B cell (primary cell): ENCODE measurements around the gene CDH16. TPM values are rescaled to one million over a fixed set of nuclear protein-coding genes. Genes with fewer than 3 reads are reported as not detected.

Experiments
- ATAC-seq: fragments of 200-7000 bp; cut with Tn5 transposase; one replicate; pipeline ENCODE4 v1.10.0; 2021; ENCODE audit warnings: low read depth, mild to moderate bottlenecking, moderate number of reproducible peaks, moderate library complexity
- CTCF ChIA-PET: fragments of 350-600 bp; sonication (Branson Sonifier 250); formaldehyde crosslinking; loops from one replicate; lab custom pipeline; 2021; ENCODE audit warnings: antibody characterized with exemption, inconsistent platforms; lab: Charles Lee
- POLR2A ChIA-PET: fragments of 350-600 bp; sonication (Branson Sonifier 250); formaldehyde crosslinking; loops from one replicate; lab custom pipeline; 2021; ENCODE audit warnings: antibody characterized with exemption; lab: Charles Lee
- DNase-seq: peaks from one replicate; pipeline ENCODE4 v3.0.0; 2013
- H2AFZ ChIP-seq: 2 replicates; pipeline ENCODE4 v1.6.1; 2012; ENCODE audit warnings: mild to moderate bottlenecking, low read depth, low read length; ENCODE audit not compliant: insufficient read depth, poor library complexity, severe bottlenecking
- H3K27ac ChIP-seq, 2 donors: 1 replicate in 1 of 2; 2 replicates in 1 of 2; pipeline ENCODE4 v1.5.1; 2012 to 2013; ENCODE audit warnings: low read length in 2 of 2, mild to moderate bottlenecking in 2 of 2, moderate library complexity in 1 of 2
- H3K27me3 ChIP-seq, 4 experiments: fragments of 200-600 bp in 1 of 4; sonication (generic) in 1 of 4; replicated peaks in 1 of 4; 1 replicate in 2 of 4; 2 replicates in 2 of 4; pipeline versions ENCODE4 v1.6.1 to v1.7.0; 2013 to 2016; ENCODE audit warnings: low read length in 3 of 4, mild to moderate bottlenecking in 2 of 4, mixed read lengths in 1 of 4, moderate library complexity in 1 of 4; ENCODE audit not compliant: insufficient read depth in 4 of 4, control insufficient read depth in 3 of 4; ENCODE audit errors: control extremely low read depth in 1 of 4
- H3K36me3 ChIP-seq, 2 experiments: replicated peaks in 1 of 2; 1 replicate in 1 of 2; 2 replicates in 1 of 2; pipeline versions ENCODE4 v1.6.1 to v1.7.1; 2013; ENCODE audit warnings: low read length in 1 of 2; ENCODE audit not compliant: insufficient read depth in 2 of 2, control insufficient read depth in 1 of 2; ENCODE audit errors: control extremely low read depth in 1 of 2, extremely low read depth in 1 of 2
- H3K4me1 ChIP-seq, 2 donors: fragments of 200-600 bp in 1 of 2; sonication (generic) in 1 of 2; 1 replicate in 1 of 2; 2 replicates in 1 of 2; pipeline versions ENCODE4 v1.5.1 to v1.6.1; 2013 to 2017; ENCODE audit warnings: low read length in 2 of 2; ENCODE audit not compliant: control insufficient read depth in 2 of 2, insufficient read depth in 2 of 2
- H3K4me2 ChIP-seq: replicated peaks from 2 replicates; pipeline ENCODE3; 2012; ENCODE audit warnings: mild to moderate bottlenecking, low read depth, low read length; ENCODE audit not compliant: poor library complexity, severe bottlenecking
- H3K4me3 ChIP-seq, 5 experiments: fragments of 200-600 bp in 1 of 5; sonication (generic) in 1 of 5; 1 replicate in 3 of 5; 2 replicates in 2 of 5; pipeline versions ENCODE4 v1.5.1 to v1.7.0; 2011 to 2016; ENCODE audit warnings: low read length in 4 of 5, mild to moderate bottlenecking in 4 of 5, low read depth in 2 of 5, control low read depth in 1 of 5, moderate library complexity in 1 of 5; ENCODE audit not compliant: insufficient read depth in 1 of 5; ENCODE audit errors: control extremely low read depth in 1 of 5, extremely low read depth in 1 of 5
- H3K79me2 ChIP-seq: fragments of 200-600 bp; sonication (generic); one replicate; pipeline ENCODE4 v1.6.0; 2016; ENCODE audit warnings: low read length; ENCODE audit not compliant: control insufficient read depth, insufficient read depth
- H3K9ac ChIP-seq: fragments of 200-600 bp; sonication (generic); 2 replicates; pipeline ENCODE4 v1.6.1; 2017; ENCODE audit warnings: mild to moderate bottlenecking, low read length, moderate library complexity
- H3K9me3 ChIP-seq, 3 donors: one replicate each; pipeline versions ENCODE4 v1.6.1 to v1.7.1; 2013; ENCODE audit warnings: low read length in 2 of 3; ENCODE audit not compliant: control insufficient read depth in 2 of 3, insufficient read depth in 1 of 3; ENCODE audit errors: control extremely low read depth in 1 of 3
- H4K20me1 ChIP-seq: 2 replicates; pipeline ENCODE4 v1.6.0; 2012; ENCODE audit warnings: mild to moderate bottlenecking, low read length; ENCODE audit not compliant: insufficient read depth, control insufficient read depth, poor library complexity, severe bottlenecking
- H3K27ac Mint-ChIP-seq: one replicate; pipeline ENCODE4 v1.8.0; 2021; ENCODE audit warnings: mixed read lengths
- H3K27me3 Mint-ChIP-seq: one replicate; pipeline ENCODE4 v1.8.0; 2021; ENCODE audit warnings: mixed read lengths
- H3K4me1 Mint-ChIP-seq: one replicate; pipeline ENCODE4 v1.8.0; 2021; ENCODE audit warnings: mixed read lengths
- H3K4me3 Mint-ChIP-seq: one replicate; pipeline ENCODE4 v1.8.0; 2021; ENCODE audit warnings: mixed read lengths
- H3K9me3 Mint-ChIP-seq: one replicate; pipeline ENCODE4 v1.8.0; 2022; ENCODE audit warnings: mixed read lengths; ENCODE audit not compliant: insufficient read depth
- EZH2 ChIP-seq: IDR thresholded peaks from 2 replicates; pipeline ENCODE4 v1.6.1; 2012; ENCODE audit warnings: borderline replicate concordance, low read depth, mild to moderate bottlenecking, moderate library complexity, low read length; ENCODE audit not compliant: insufficient read depth, poor library complexity, severe bottlenecking
- WGBS: methylation state at CpG from one replicate; pipeline ENCODE4 v1.1.5; 2013; ENCODE audit warnings: missing lambda C conversion rate; ENCODE audit not compliant: insufficient coverage; 5-methylcytosine and 5-hydroxymethylcytosine counted together
- intact Hi-C: fragments of 100-400 bp; cut with micrococcal nuclease; formaldehyde crosslinking; loops from one replicate; pipeline ENCODE4 v1.10.0; 2022
- polyA plus RNA-seq: library from polyadenylated mRNA; depleted of rRNA; stranded (reverse); fragments of >200 nt; gene quantifications from 2 replicates; pipeline ENCODE4 v1.2.3, GENCODE V29; 2012
- total RNA-seq, 2 donors: library from RNA; stranded (reverse); fragments of 120-200 nt in 1 of 2; gene quantifications; 1 replicate in 1 of 2; 2 replicates in 1 of 2; pipeline versions ENCODE4 v1.2.3 to v1.2.4, GENCODE V29; 2013 to 2022
- TF ChIP-seq, protein P1 (sequence below): fragments of 200-600 bp; IDR thresholded peaks from one replicate; pipeline ENCODE4 v1.8.0; 2022; ENCODE audit warnings: antibody characterized with exemption, mild to moderate bottlenecking

Gene CDH16
- total and polyA plus RNA-seq, 2 donors (not counting 1 experiment from before 2014, with no cell fraction given): not detected

DNA sequence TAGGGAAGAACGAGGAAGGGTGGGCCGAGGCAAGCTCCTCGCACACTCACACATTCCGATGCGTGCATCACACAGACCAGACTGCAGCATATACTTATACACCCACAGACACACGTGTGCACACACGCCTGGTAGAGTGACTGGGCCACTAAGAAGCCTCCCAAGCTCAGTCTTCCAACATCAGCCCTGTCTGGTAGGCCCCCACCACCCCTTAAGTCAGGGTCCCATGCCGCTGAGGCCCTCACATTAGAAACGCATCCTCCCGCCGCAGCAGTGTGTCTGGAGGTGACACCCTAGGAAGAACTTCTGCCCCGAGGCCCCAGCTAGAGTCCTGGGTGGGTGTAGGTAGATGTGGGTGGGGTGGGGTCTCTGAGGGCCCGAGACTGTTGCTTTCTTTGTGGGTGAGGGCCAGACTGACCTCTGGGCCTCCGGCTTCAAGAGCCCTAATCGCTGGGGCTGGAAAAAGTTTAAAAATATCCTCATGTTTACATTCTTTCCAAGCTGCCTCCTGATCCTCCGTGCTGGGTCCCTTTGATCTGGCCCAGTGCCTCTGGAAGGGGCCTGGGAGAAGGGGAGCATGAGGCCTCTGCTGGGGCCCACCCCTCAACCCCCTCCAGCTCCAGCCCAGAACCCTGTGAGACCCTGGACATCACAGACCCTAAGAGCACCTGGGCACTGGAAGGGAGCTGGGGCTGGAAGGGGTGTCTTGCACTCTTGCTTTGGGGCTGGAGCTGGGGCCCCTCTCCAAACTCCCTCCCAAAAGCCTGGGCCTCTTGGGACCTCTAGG is 13.6 kb downstream of the CDH16 start:
- no peak overlapping the region for H3K4me3 Mint-ChIP-seq
- H3K27me3 Mint-ChIP-seq: no peaks in the 10 kb centered on the region
- H3K9me3 Mint-ChIP-seq: no peaks in the 10 kb centered on the region
- Histone ChIP-seq H3K4me1 (no peaks in the 10 kb centered on the region), H3K36me3 (no peaks in the 10 kb centered on the region), H3K27me3 (peaks cover 0 to 3% (median 0%) of the 10 kb centered on the region in 4 experiments), H3K9me3 (no peaks in the 10 kb centered on the region), H4K20me1 (no peaks in the 10 kb centered on the region), H3K4me3 (no peak overlapping the region), H3K79me2 (no peaks in the 10 kb centered on the region), H3K4me2 (no peak overlapping the region), H3K27ac (no peak overlapping the region), H2AFZ (no peak overlapping the region), H3K9ac (no peak overlapping the region)
- H3K4me1 Mint-ChIP-seq: no peaks in the 10 kb centered on the region
- no peak for TF ChIP-seq EZH2
- TF ChIP-seq, protein P1, sequence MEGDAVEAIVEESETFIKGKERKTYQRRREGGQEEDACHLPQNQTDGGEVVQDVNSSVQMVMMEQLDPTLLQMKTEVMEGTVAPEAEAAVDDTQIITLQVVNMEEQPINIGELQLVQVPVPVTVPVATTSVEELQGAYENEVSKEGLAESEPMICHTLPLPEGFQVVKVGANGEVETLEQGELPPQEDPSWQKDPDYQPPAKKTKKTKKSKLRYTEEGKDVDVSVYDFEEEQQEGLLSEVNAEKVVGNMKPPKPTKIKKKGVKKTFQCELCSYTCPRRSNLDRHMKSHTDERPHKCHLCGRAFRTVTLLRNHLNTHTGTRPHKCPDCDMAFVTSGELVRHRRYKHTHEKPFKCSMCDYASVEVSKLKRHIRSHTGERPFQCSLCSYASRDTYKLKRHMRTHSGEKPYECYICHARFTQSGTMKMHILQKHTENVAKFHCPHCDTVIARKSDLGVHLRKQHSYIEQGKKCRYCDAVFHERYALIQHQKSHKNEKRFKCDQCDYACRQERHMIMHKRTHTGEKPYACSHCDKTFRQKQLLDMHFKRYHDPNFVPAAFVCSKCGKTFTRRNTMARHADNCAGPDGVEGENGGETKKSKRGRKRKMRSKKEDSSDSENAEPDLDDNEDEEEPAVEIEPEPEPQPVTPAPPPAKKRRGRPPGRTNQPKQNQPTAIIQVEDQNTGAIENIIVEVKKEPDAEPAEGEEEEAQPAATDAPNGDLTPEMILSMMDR: no peak
- 80% methylated on average over 4 of the region's 16 CpGs for WGBS
- CTCF ChIA-PET: no interaction called here
- ATAC-seq (no peak), DNase-seq (no peak)
- intact Hi-C loops: no loop called here
- POLR2A ChIA-PET: no interaction called here
- H3K27ac Mint-ChIP-seq: no peak overlapping the region

DNA sequence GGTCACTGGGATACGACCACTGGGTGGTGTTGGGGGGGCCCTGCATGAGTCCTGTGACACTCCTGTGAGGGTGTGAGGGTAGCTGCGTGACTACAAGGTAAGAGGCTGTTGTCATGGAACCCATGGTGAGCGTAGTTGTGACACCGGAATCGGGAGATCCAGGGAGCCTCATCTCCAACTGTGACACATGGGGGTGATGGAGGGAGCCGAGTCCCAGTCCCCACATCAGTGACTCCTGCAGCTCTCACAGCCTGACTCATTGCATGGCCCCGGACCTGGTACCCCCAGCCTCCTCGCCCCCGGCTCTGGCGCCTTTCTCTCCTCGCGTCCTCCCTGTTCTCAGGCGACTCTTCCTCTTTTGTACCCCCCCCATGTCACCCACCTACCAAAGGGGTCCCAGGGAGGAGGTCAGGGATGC is 14.2 kb downstream of the CDH16 start:
- Histone ChIP-seq H3K27me3 (peaks cover 0 to 3% (median 0%) of the 10 kb centered on the region in 4 experiments), H4K20me1 (no peaks in the 10 kb centered on the region), H3K36me3 (no peaks in the 10 kb centered on the region), H3K9ac (no peak overlapping the region), H3K4me1 (no peaks in the 10 kb centered on the region), H3K9me3 (no peaks in the 10 kb centered on the region), H3K4me3 (no peak overlapping the region), H2AFZ (no peak overlapping the region), H3K79me2 (no peaks in the 10 kb centered on the region), H3K27ac (no peak overlapping the region), H3K4me2 (no peak overlapping the region)
- TF ChIP-seq EZH2: no peak
- TF ChIP-seq, protein P1: no peak
- ChIA-PET CTCF (no interaction called here), POLR2A (no interaction called here)
- Mint-ChIP-seq H3K9me3 (no peaks in the 10 kb centered on the region), H3K27me3 (no peaks in the 10 kb centered on the region), H3K4me3 (no peak overlapping the region), H3K27ac (no peak overlapping the region), H3K4me1 (no peaks in the 10 kb centered on the region)
- no peak for DNase-seq
- ATAC-seq: no peak
- 90% methylated on average over 6 of the region's 13 CpGs for WGBS
- intact Hi-C loops: no loop called here
